ENCODE measurements around the gene SLCO2A1. TPM values are rescaled to one million over a fixed set of nuclear protein-coding genes. Genes with fewer than 3 reads are reported as not detected.

Gene SLCO2A1
- total RNA-seq (2012; rRNA removed) (under 0.01 TPM in 2 replicates), polyA plus RNA-seq (2012; rRNA removed) (1.2 and 1.5 TPM in 2 replicates), Bru-seq, nascent RNA (percentile 18 among the genes with signal in this experiment), BruChase-seq, experiment 1, labeled RNA remaining after a 6-hour chase (percentile 13 among the genes with signal in this experiment), BruChase-seq, experiment 2, labeled RNA remaining after a 2-hour chase (percentile 15 among the genes with signal in this experiment)
- 0.26 and 1.0 TPM in 2 replicates for polyA plus RNA-seq (2012; cell fraction: cytosol; rRNA removed)
- polyA plus RNA-seq (2012; cell fraction: nucleus; rRNA removed; ENCODE audit: low replicate concordance): 1.7 TPM in 2 replicates
- long read RNA-seq: 0 reads

DNA sequence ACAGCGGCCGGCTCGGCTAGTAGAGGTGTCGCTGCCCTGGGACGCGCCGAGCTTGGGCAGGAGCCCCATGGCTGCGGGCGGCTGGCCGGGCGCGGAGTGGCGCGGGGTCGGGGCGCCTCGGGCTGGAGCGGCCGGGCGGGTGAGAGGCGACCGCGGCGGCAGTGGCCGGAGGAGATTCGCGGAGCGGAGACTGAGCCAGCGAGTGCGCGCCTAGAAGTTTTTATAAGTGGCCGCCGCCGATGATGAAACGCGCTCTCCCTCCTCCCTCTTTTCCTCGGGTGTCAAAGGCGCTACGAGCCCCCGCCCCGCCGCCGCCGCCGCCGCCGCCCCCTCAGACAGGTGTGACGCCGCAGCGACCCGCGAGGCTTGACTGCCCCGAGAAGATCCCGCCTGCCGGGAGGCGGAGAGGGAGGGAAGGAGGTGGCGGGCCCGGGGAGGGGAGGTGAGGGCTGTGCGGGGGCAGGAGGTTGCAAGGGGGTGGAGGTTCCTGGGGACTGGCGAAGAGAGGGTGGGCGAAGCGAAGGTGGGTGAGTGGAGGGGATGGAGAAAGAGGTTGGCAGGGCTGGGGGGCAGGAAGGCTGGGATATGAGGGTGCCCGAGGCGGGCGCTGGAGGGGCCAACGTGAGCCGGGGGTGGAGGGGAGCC lies at the start of gene SLCO2A1:
Gene SLCO2A1 (minus strand): TSS at position 192 of the 645 bp plus-strand sequence. CDS start 123 bp downstream, at position 69.
- Histone ChIP-seq H3K14ac (replicated peaks; ENCODE audit: low read depth, low read length) (no peak within 1 kb of the TSS), H4K91ac (ENCODE audit: insufficient read depth, low read depth, low read length) (no peak within 1 kb of the TSS), H3K4me2 (ENCODE audit: low read depth, low read length) (peak within 1 kb of the TSS; percentile 99), H3K23ac (ENCODE audit: low read depth, low read length) (peak within 1 kb of the TSS; percentile 70), H3K56ac (ENCODE audit: extremely low read depth, insufficient read depth, low read length) (no peak within 1 kb of the TSS), H3K18ac (ENCODE audit: low read depth, low read length) (no peak within 1 kb of the TSS), H3K4me3 (ENCODE audit: insufficient read depth, low read depth, low read length) (peak within 1 kb of the TSS; percentile 56), H3K4me1 (ENCODE audit: control insufficient read depth, insufficient read depth, low read length) (peaks cover 2% of the 10 kb centered on the region; the same call in 1 of the 2 replicates), H3K4ac (ENCODE audit: low read depth, low read length) (peak within 1 kb of the TSS; percentile 24; the same call in 1 of the 2 replicates), H3K79me1 (ENCODE audit: low read depth in 1 of 2, low read length in 2 of 2) (no peaks in the 10 kb centered on the region), H4K5ac (ENCODE audit: low read depth, low read length) (no peak within 1 kb of the TSS), H3K9me3 (ENCODE audit: control insufficient read depth, insufficient read depth, low read length) (no peaks in the 10 kb centered on the region), H2BK120ac (ENCODE audit: low read depth, low read length) (peak within 1 kb of the TSS; percentile 41; the same call in 1 of the 2 replicates), H2BK20ac (ENCODE audit: low read depth, low read length) (no peak within 1 kb of the TSS; the same call in 1 of the 2 replicates), H3K27ac (ENCODE audit: insufficient read depth, low read length) (no peak within 1 kb of the TSS; the same call in 1 of the 2 replicates), H2AK5ac (ENCODE audit: low read depth, low read length) (no peak within 1 kb of the TSS), H2AK9ac (replicated peaks; ENCODE audit: low read depth, low read length, poor library complexity) (peak within 1 kb of the TSS; percentile 55), H2BK5ac (ENCODE audit: low read depth, low read length, poor library complexity, severe bottlenecking) (no peak within 1 kb of the TSS), H3K36me3 (ENCODE audit: control insufficient read depth, insufficient read depth, low read length) (no peaks in the 10 kb centered on the region), H4K8ac (ENCODE audit: low read depth in 2 of 2, low read length in 2 of 2) (peak within 1 kb of the TSS in 1 of 2 experiments; percentile 69; a peak in 2 of 4 replicates), H3K9me1 (ENCODE audit: insufficient read depth, low read length) (peaks cover 3% of the 10 kb centered on the region; the same call in 1 of the 2 replicates), H4K20me1 (ENCODE audit: insufficient read depth, low read length) (no peaks in the 10 kb centered on the region), H3K27me3 (ENCODE audit: control insufficient read depth, insufficient read depth, low read length) (peaks cover 14% of the 10 kb centered on the region), H3K9ac (ENCODE audit: low read depth, low read length) (peak within 1 kb of the TSS; percentile 45; the same call in 1 of the 2 replicates), H2AFZ (replicated peaks; ENCODE audit: low read length, poor library complexity) (peak within 1 kb of the TSS; percentile 88), H2BK15ac (ENCODE audit: low read depth, low read length) (peak within 1 kb of the TSS; percentile 12; the same call in 1 of the 3 replicates)
- in situ Hi-C loops (cut with MboI; ENCODE audit: low sequenced_read_pairs) (no loop called here), intact Hi-C loops (cut with micrococcal nuclease) (no loop called here), dilution Hi-C loops (cut with HindIII; ENCODE audit: low sequenced_read_pairs, unreplicated experiment) (no loop called here)
- TF ChIP-seq, protein P1, sequence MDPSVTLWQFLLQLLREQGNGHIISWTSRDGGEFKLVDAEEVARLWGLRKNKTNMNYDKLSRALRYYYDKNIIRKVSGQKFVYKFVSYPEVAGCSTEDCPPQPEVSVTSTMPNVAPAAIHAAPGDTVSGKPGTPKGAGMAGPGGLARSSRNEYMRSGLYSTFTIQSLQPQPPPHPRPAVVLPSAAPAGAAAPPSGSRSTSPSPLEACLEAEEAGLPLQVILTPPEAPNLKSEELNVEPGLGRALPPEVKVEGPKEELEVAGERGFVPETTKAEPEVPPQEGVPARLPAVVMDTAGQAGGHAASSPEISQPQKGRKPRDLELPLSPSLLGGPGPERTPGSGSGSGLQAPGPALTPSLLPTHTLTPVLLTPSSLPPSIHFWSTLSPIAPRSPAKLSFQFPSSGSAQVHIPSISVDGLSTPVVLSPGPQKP (IDR thresholded peaks at IDR 0.05; ENCODE audit: borderline replicate concordance, low read depth, low read length): no peak
- TF ChIP-seq POLR2A (IDR thresholded peaks at IDR 0.05; ENCODE audit: low read depth, low read length): no peak
- no peak for TF ChIP-seq CHD1 (IDR thresholded peaks at IDR 0.05; ENCODE audit: low read depth, low read length)
- TF ChIP-seq RCOR1 (IDR thresholded peaks at IDR 0.05; ENCODE audit: insufficient replicate concordance, low read length): no peak
- TF ChIP-seq FOS (IDR thresholded peaks at IDR 0.05; ENCODE audit: low read depth, low read length): no peak
- TF ChIP-seq BHLHE40 (IDR thresholded peaks at IDR 0.05; ENCODE audit: low read depth, low read length): no peak
- ChIA-PET CTCF (no interaction called here), POLR2A (ENCODE audit: unreplicated experiment) (no interaction called here)
- peak; percentile 11 for DNase-seq
- no TSS peak for BruUV-seq (replicated peaks)
- ATAC-seq (ENCODE audit: low read depth): peak; percentile 69
- WGBS, 2 experiments (ENCODE audit: extremely low coverage in 2 of 2, insufficient read length in 1 of 2): 2% methylated on average over 13 of the region's 67 CpGs; no CpG with 5 or more reads in 1 of the 2 experiments
